KBM-7 (cell line): Measurements from ENCODE around the gene CKAP2.
A peak's percentile ranks its signal among the peaks of the same experiment; 100 is the strongest.
"Not testable (repeated sequence)": the region's sequence is repeated elsewhere in the genome, so short reads cannot be mapped to it uniquely, and the experiment has no call there.

Experiments
- DNase-seq: peaks from one replicate; pipeline ENCODE4 v3.0.0-alpha.2; 2015
- in situ Hi-C: fragments of 300-500 bp; cut with MboI; formaldehyde crosslinking; loops from 2 replicates; pipeline ENCODE4 v1.14.3; 2020; ENCODE audit warnings: low sequenced_read_pairs, low pct_unique_long_range_greater_than_20kb, mixed read lengths

The CKAP2 gene

GRCh38 chr13:52450012-52450792 lies 5.1 kb upstream of the CKAP2 start, which contains the start of gene VPS36:
TSS of gene VPS36 (minus strand) at chr13:52450634. CDS start at chr13:52450594, 40 bp downstream.
- peak; percentile 97 for DNase-seq
- in situ Hi-C loops, result no loop called here

- no peak for DNase-seq
- in situ Hi-C loops, result no loop called here
These were observed 4.5 kb upstream of the CKAP2 start for GRCh38 chr13:52450793-52451116.

- no peak for DNase-seq
- in situ Hi-C loops, result no loop called here
These were observed 4.0 kb upstream of the CKAP2 start for GRCh38 chr13:52451135-52451804.

GRCh38 chr13:52452470-52452869 lies 2.8 kb upstream of the CKAP2 start:
- in situ Hi-C loops, result no loop called here
- no peak for DNase-seq

- peak; percentile 73 for DNase-seq
- in situ Hi-C loops, result no loop called here
These were observed 839 bp upstream of the CKAP2 start for GRCh38 chr13:52454459-52454819.

- peak; percentile 93 for DNase-seq
- in situ Hi-C loops, result no loop called here
These were observed 381 bp downstream of the CKAP2 start for GRCh38 chr13:52455677-52456041.

- in situ Hi-C loops, result no loop called here
- no peak for DNase-seq
These were observed 4.4 kb downstream of the CKAP2 start for GRCh38 chr13:52459668-52460067.

GRCh38 chr13:52461265-52461664 lies 6.0 kb downstream of the CKAP2 start:
- in situ Hi-C loops, result no loop called here
- DNase-seq, result no peak

GRCh38 chr13:52463526-52463925 lies 8.2 kb downstream of the CKAP2 start:
- no peak for DNase-seq
- in situ Hi-C loops, result no loop called here

- DNase-seq, in situ Hi-C loops: not testable (repeated sequence)
These were observed 13.2 kb downstream of the CKAP2 start for GRCh38 chr13:52468487-52468886.

- in situ Hi-C loops, DNase-seq: not testable (repeated sequence)
These were observed 25.6 kb downstream of the CKAP2 start for GRCh38 chr13:52480677-52481428.

GRCh38 chr13:52487078-52487477 lies 31.8 kb downstream of the CKAP2 start:
- DNase-seq, in situ Hi-C loops: not testable (repeated sequence)

- in situ Hi-C loops, DNase-seq: not testable (repeated sequence)
These were observed 33.5 kb downstream of the CKAP2 start for GRCh38 chr13:52488763-52489162.

GRCh38 chr13:52491015-52491414 lies 35.7 kb downstream of the CKAP2 start:
- in situ Hi-C loops, DNase-seq: not testable (repeated sequence)

GRCh38 chr13:52494241-52494640 lies 39.0 kb downstream of the CKAP2 start:
- DNase-seq, in situ Hi-C loops: not testable (repeated sequence)

GRCh38 chr13:52497979-52498378 lies 42.7 kb downstream of the CKAP2 start:
- in situ Hi-C loops, result not testable (repeated sequence)

GRCh38 chr13:52502277-52502676 lies 47.0 kb downstream of the CKAP2 start:
- DNase-seq, in situ Hi-C loops: not testable (repeated sequence)

More at GRCh38 chr13:52497979-52498378, 42.7 kb downstream of the CKAP2 start:
- not testable (repeated sequence) for DNase-seq

- DNase-seq, in situ Hi-C loops: not testable (repeated sequence)
These were observed 50.6 kb downstream of the CKAP2 start for GRCh38 chr13:52505843-52506242.

- DNase-seq, in situ Hi-C loops: not testable (repeated sequence)
These were observed 54.3 kb downstream of the CKAP2 start for GRCh38 chr13:52509532-52509931.
